HEK293 (cell line): ENCODE measurements around the gene SUSD6.

ENCODE experiments used
- CTCF ChIA-PET: fragments of 350-600 bp; formaldehyde crosslinking; extraction: SDS; loops from one replicate; lab custom pipeline; 2021; ENCODE audit warnings: antibody characterized with exemption; lab: Yijun Ruan, JAX
- POLR2A ChIA-PET: fragments of 300-600 bp; formaldehyde crosslinking; extraction: SDS; loops from one replicate; lab custom pipeline; 2020; ENCODE audit warnings: antibody characterized with exemption, inconsistent platforms; lab: Yijun Ruan, JAX
- H3K27ac ChIP-seq: fragments of 200-500 bp; sonication (Bioruptor generic); 2 replicates; pipeline ENCODE4 v1.5.1; 2014; ENCODE audit warnings: low read depth, low read length, control low read depth, inconsistent platforms; ENCODE audit errors: extremely low read depth
- H3K36me3 ChIP-seq, 2 experiments: fragments of 200-500 bp in 1 of 2; sonication (Bioruptor generic) in 1 of 2; 1 replicate in 1 of 2; 2 replicates in 1 of 2; pipeline ENCODE4 v1.5.1; 2014 to 2017; ENCODE audit warnings: inconsistent platforms in 2 of 2, low read length in 2 of 2; ENCODE audit not compliant: control insufficient read depth in 2 of 2, insufficient read depth in 1 of 2
- H3K4me1 ChIP-seq: fragments of 200-500 bp; sonication (Bioruptor generic); 2 replicates; pipeline ENCODE4 v1.5.1; 2014; ENCODE audit warnings: mild to moderate bottlenecking, low read length, inconsistent platforms; ENCODE audit not compliant: control insufficient read depth, insufficient read depth
- H3K4me3 ChIP-seq: 2 replicates; pipeline ENCODE4 v1.5.1; 2011; ENCODE audit warnings: low read depth, mild to moderate bottlenecking, control low read depth, low read length, moderate library complexity
- H3K9me3 ChIP-seq: fragments of 200-500 bp; sonication (Bioruptor generic); 2 replicates; pipeline ENCODE4 v1.5.1; 2014; ENCODE audit warnings: low read depth, low read length, inconsistent platforms; ENCODE audit not compliant: control insufficient read depth, insufficient read depth
- KLF8 ChIP-seq: fragments of 450-650 bp; formaldehyde crosslinking; IDR thresholded peaks from 2 replicates; pipeline ENCODE4 v1.5.1; 2016; ENCODE audit warnings: missing biosample characterization, missing genetic modification characterization
- MZF1 ChIP-seq: fragments of 450-650 bp; formaldehyde crosslinking; IDR thresholded peaks from 2 replicates; pipeline ENCODE4 v1.5.1; 2017; ENCODE audit warnings: missing biosample characterization, missing genetic modification characterization, borderline replicate concordance
- OVOL3 ChIP-seq: fragments of 450-650 bp; formaldehyde crosslinking; IDR thresholded peaks from 2 replicates; pipeline ENCODE4 v1.5.1; 2016; ENCODE audit warnings: missing biosample characterization, missing genetic modification characterization
- PRDM1 ChIP-seq: fragments of 450-650 bp; formaldehyde crosslinking; IDR thresholded peaks from 2 replicates; pipeline ENCODE4; 2016; ENCODE audit warnings: missing biosample characterization, missing genetic modification characterization
- YY2 ChIP-seq: fragments of 450-650 bp; formaldehyde crosslinking; IDR thresholded peaks from 2 replicates; pipeline ENCODE4 v1.5.1; 2016; ENCODE audit warnings: missing biosample characterization, missing genetic modification characterization
- ZBTB7A ChIP-seq: fragments of 450-650 bp; formaldehyde crosslinking; IDR thresholded peaks from 2 replicates; pipeline ENCODE4 v1.5.1; 2016; ENCODE audit warnings: low read depth, missing biosample characterization, missing genetic modification characterization
- ZFP41 ChIP-seq: fragments of 450-650 bp; formaldehyde crosslinking; IDR thresholded peaks from 2 replicates; pipeline ENCODE4 v1.5.1; 2016; ENCODE audit warnings: missing biosample characterization, missing genetic modification characterization, borderline replicate concordance
- ZNF146 ChIP-seq: fragments of 450-650 bp; formaldehyde crosslinking; IDR thresholded peaks from 2 replicates; pipeline ENCODE4 v1.5.1; 2016; ENCODE audit warnings: missing biosample characterization, missing genetic modification characterization
- ZNF2 ChIP-seq: fragments of 450-650 bp; formaldehyde crosslinking; IDR thresholded peaks from 2 replicates; pipeline ENCODE4 v1.5.1; 2016; ENCODE audit warnings: missing biosample characterization, missing genetic modification characterization
- ZNF239 ChIP-seq: fragments of 450-650 bp; formaldehyde crosslinking; IDR thresholded peaks from 2 replicates; pipeline ENCODE4 v1.5.1; 2016; ENCODE audit warnings: missing biosample characterization, missing genetic modification characterization
- ZNF248 ChIP-seq: fragments of 450-650 bp; formaldehyde crosslinking; IDR thresholded peaks from 2 replicates; pipeline ENCODE4 v1.5.1; 2017; ENCODE audit warnings: missing biosample characterization, missing genetic modification characterization
- ZNF302 ChIP-seq: fragments of 450-650 bp; formaldehyde crosslinking; IDR thresholded peaks from 2 replicates; pipeline ENCODE4 v1.5.1; 2016; ENCODE audit warnings: missing biosample characterization, missing genetic modification characterization, low read depth
- ZNF311 ChIP-seq: fragments of 450-650 bp; formaldehyde crosslinking; IDR thresholded peaks from 2 replicates; pipeline ENCODE4 v1.5.1; 2017; ENCODE audit warnings: missing biosample characterization, missing genetic modification characterization, borderline replicate concordance
- ZNF341 ChIP-seq: fragments of 450-650 bp; formaldehyde crosslinking; IDR thresholded peaks from 2 replicates; pipeline ENCODE4; 2016; ENCODE audit warnings: low read depth, missing biosample characterization, missing genetic modification characterization
- ZNF433 ChIP-seq: fragments of 450-650 bp; formaldehyde crosslinking; IDR thresholded peaks from 2 replicates; pipeline ENCODE4 v1.5.1; 2016; ENCODE audit warnings: missing biosample characterization, missing genetic modification characterization, low read depth
- ZNF510 ChIP-seq: fragments of 450-650 bp; formaldehyde crosslinking; IDR thresholded peaks from 2 replicates; pipeline ENCODE4 v1.5.1; 2018; ENCODE audit warnings: mild to moderate bottlenecking, missing genetic modification characterization, missing biosample characterization; ENCODE audit not compliant: insufficient replicate concordance
- ZNF514 ChIP-seq: fragments of 450-650 bp; formaldehyde crosslinking; IDR thresholded peaks from 2 replicates; pipeline ENCODE4 v1.5.1; 2016; ENCODE audit warnings: missing biosample characterization, missing genetic modification characterization
- ZNF600 ChIP-seq: fragments of 450-650 bp; formaldehyde crosslinking; IDR thresholded peaks from 2 replicates; pipeline ENCODE4 v1.5.1; 2016; ENCODE audit warnings: missing biosample characterization, missing genetic modification characterization
- ZNF660 ChIP-seq: fragments of 450-650 bp; IDR thresholded peaks from 2 replicates; pipeline ENCODE4 v1.5.1; 2018; ENCODE audit warnings: missing biosample characterization, mild to moderate bottlenecking, missing genetic modification characterization
- ZNF707 ChIP-seq: fragments of 450-650 bp; formaldehyde crosslinking; IDR thresholded peaks from 2 replicates; pipeline ENCODE4 v1.5.1; 2016; ENCODE audit warnings: missing biosample characterization, missing genetic modification characterization
- ZNF747 ChIP-seq: fragments of 450-650 bp; formaldehyde crosslinking; IDR thresholded peaks from 2 replicates; pipeline ENCODE4 v1.5.1; 2016; ENCODE audit warnings: missing biosample characterization, missing genetic modification characterization
- ZNF777 ChIP-seq: fragments of 450-650 bp; formaldehyde crosslinking; IDR thresholded peaks from 2 replicates; pipeline ENCODE4 v1.5.1; 2017; ENCODE audit warnings: missing biosample characterization, missing genetic modification characterization, borderline replicate concordance
- ZNF791 ChIP-seq: fragments of 450-650 bp; formaldehyde crosslinking; IDR thresholded peaks from 2 replicates; pipeline ENCODE4 v1.5.1; 2016; ENCODE audit warnings: missing biosample characterization, missing genetic modification characterization
- ZNF830 ChIP-seq: fragments of 450-650 bp; IDR thresholded peaks from 2 replicates; pipeline ENCODE4 v1.5.0; 2018; ENCODE audit warnings: missing biosample characterization, missing genetic modification characterization, low read depth, mild to moderate bottlenecking, moderate library complexity
- ZSCAN16 ChIP-seq: fragments of 450-650 bp; formaldehyde crosslinking; IDR thresholded peaks from 2 replicates; pipeline ENCODE4 v1.5.1; 2016; ENCODE audit warnings: missing biosample characterization, missing genetic modification characterization
- TF ChIP-seq, protein P1 (sequence below): fragments of 450-650 bp; formaldehyde crosslinking; IDR thresholded peaks from 2 replicates; pipeline ENCODE4 v1.5.1; 2017; ENCODE audit warnings: missing biosample characterization, missing genetic modification characterization
- TF ChIP-seq, protein P2 (sequence below): fragments of 450-650 bp; formaldehyde crosslinking; IDR thresholded peaks from 2 replicates; pipeline ENCODE4 v1.5.1; 2016; ENCODE audit warnings: missing biosample characterization, missing genetic modification characterization, low read depth
- TF ChIP-seq, protein P3 (sequence below): fragments of 450-650 bp; formaldehyde crosslinking; IDR thresholded peaks from 2 replicates; pipeline ENCODE4 v1.5.1; 2016; ENCODE audit warnings: missing biosample characterization, missing genetic modification characterization

SUSD6 gene

DNA sequence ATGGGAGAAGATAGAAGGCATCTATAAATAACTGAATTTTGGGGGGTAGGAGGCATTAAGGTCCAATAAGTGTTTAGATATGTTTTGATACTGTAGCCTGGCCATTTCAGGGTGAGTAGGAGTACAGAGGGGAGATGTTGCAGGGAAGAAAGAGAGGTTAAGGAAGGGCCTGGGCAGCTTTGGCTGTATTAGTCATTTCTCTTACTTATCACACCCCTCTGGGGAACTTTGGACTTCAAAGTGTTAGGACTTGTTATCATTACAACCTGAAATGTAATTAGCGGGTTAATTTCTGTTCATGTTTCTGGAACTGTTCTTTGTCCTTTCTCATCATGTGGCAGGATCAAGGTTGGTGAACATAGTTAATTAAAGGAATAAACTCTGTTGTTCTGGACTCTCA, 40.3 kb downstream of the SUSD6 start:
- Histone ChIP-seq H3K9me3 (no peaks in the 10 kb centered on the region), H3K36me3 (no peaks in the 10 kb centered on the region), H3K4me1 (peaks cover 21% of the 10 kb centered on the region), H3K27ac (no peak overlapping the region), H3K4me3 (no peak overlapping the region)
- TF ChIP-seq ZSCAN16 (tag by site-specific recombination) = no peak
- no peak for TF ChIP-seq ZNF777
- no peak for TF ChIP-seq PRDM1 (tag by site-specific recombination)
- TF ChIP-seq ZNF341 (tag by site-specific recombination) = no peak
- TF ChIP-seq MZF1 = no peak
- no peak for TF ChIP-seq ZNF791
- TF ChIP-seq, protein P1, sequence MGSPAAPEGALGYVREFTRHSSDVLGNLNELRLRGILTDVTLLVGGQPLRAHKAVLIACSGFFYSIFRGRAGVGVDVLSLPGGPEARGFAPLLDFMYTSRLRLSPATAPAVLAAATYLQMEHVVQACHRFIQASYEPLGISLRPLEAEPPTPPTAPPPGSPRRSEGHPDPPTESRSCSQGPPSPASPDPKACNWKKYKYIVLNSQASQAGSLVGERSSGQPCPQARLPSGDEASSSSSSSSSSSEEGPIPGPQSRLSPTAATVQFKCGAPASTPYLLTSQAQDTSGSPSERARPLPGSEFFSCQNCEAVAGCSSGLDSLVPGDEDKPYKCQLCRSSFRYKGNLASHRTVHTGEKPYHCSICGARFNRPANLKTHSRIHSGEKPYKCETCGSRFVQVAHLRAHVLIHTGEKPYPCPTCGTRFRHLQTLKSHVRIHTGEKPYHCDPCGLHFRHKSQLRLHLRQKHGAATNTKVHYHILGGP = no peak
- no peak for TF ChIP-seq ZNF311 (tag by site-specific recombination)
- no peak for TF ChIP-seq ZFP41
- no peak for TF ChIP-seq ZNF747 (tag by site-specific recombination)
- TF ChIP-seq OVOL3 (tag by site-specific recombination) = no peak
- no peak for TF ChIP-seq ZNF2 (tag by site-specific recombination)
- ChIA-PET POLR2A (no interaction called here), CTCF (interaction anchor here (1.4 kb wide), 1 partner anchor 67 kb away, joined by 3 read pairs; no protein-coding TSS in a partner anchor)

DNA sequence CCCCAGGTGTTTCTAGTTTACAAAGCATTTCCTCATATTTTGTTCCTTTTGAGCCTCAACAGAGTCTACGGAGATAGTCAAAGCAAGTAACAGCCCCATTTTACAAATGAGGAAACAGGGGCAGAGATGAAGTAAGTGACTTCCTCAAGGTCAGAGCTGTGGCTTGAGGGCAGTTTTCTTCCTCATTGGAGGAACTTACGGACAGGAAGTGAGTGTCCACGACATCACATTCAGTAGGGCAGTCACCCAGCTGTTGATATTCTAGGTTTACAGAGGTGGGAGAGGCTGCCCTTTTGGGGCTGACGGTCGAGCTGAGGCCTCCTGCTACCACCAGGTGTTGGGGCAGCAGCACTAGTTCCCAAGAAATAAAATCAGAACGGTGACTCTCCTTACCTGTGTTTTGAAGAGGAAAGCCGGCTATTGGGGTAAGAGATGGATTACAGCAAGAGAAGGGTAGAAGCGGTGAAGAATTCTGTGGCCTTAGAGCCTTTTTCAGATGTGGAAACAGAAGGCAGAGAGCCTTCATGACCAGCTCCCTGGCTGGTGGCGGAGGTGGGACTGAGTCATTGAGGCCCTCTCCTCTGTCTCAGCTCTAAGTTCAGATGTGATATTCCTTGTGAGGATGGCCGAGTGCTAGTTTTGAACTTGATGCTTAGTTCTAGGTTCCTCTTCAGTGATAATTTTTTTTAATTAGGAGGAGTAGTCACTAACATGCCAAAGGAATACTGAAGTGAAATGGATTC, 41.7 kb downstream of the SUSD6 start:
- Histone ChIP-seq H3K27ac (no peak overlapping the region), H3K4me3 (no peak overlapping the region), H3K9me3 (no peaks in the 10 kb centered on the region), H3K4me1 (peaks cover 20% of the 10 kb centered on the region), H3K36me3 (no peaks in the 10 kb centered on the region)
- POLR2A ChIA-PET = interaction anchor here (0.6 kb wide), 1 partner anchor 26 kb away, joined by 4 read pairs; no protein-coding TSS in a partner anchor
- CTCF ChIA-PET = interaction anchor here (0.5 to 0.6 kb wide), 2 partner anchors 44 to 149 kb away, joined by 3 to 4 read pairs; no protein-coding TSS in a partner anchor
- TF ChIP-seq, protein P2, sequence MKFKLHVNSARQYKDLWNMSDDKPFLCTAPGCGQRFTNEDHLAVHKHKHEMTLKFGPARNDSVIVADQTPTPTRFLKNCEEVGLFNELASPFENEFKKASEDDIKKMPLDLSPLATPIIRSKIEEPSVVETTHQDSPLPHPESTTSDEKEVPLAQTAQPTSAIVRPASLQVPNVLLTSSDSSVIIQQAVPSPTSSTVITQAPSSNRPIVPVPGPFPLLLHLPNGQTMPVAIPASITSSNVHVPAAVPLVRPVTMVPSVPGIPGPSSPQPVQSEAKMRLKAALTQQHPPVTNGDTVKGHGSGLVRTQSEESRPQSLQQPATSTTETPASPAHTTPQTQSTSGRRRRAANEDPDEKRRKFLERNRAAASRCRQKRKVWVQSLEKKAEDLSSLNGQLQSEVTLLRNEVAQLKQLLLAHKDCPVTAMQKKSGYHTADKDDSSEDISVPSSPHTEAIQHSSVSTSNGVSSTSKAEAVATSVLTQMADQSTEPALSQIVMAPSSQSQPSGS = no peak
- no peak for TF ChIP-seq ZNF146
- TF ChIP-seq ZNF248 (tag by site-specific recombination) = no peak
- no peak for TF ChIP-seq ZNF239 (tag by site-specific recombination)
- no peak for TF ChIP-seq ZBTB7A (tag by site-specific recombination)
- TF ChIP-seq ZNF510 (tag by site-specific recombination) = no peak
- TF ChIP-seq YY2 (tag by site-specific recombination) = no peak
- TF ChIP-seq ZNF514 = no peak
- TF ChIP-seq ZNF311 (tag by site-specific recombination) = no peak
- no peak for TF ChIP-seq ZNF707 (tag by site-specific recombination)
- TF ChIP-seq KLF8 (tag by site-specific recombination) = no peak
- TF ChIP-seq ZNF433 (tag by site-specific recombination) = no peak
- no peak for TF ChIP-seq ZNF660 (tag by site-specific recombination)
- no peak for TF ChIP-seq ZNF830
- no peak for TF ChIP-seq ZNF302
- no peak for TF ChIP-seq ZNF600 (tag by site-specific recombination)
- TF ChIP-seq, protein P3, sequence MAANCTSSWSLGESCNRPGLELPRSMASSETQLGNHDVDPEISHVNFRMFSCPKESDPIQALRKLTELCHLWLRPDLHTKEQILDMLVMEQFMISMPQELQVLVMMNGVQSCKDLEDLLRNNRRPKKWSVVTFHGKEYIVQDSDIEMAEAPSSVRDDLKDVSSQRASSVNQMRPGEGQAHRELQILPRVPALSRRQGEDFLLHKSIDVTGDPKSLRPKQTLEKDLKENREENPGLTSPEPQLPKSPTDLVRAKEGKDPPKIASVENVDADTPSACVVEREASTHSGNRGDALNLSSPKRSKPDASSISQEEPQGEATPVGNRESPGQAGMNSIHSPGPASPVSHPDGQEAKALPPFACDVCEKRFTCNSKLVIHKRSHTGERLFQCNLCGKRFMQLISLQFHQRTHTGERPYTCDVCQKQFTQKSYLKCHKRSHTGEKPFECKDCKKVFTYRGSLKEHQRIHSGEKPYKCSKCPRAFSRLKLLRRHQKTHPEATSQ (tag by site-specific recombination) = no peak
